GM11168 (cell line): ENCODE data around the gene CDKN2B.

Experiments
- in situ Hi-C: fragments of 300-500 bp; cut with MboI; formaldehyde crosslinking; loops from one replicate; pipeline ENCODE4 v1.12.0; 2022; ENCODE audit warnings: low sequenced_read_pairs; ENCODE audit not compliant: unreplicated experiment

CDKN2B gene

GRCh38 chr9:22036866-22037626 lies 27.9 kb upstream of the CDKN2B start:
- in situ Hi-C loops: loop anchor here (10.0 kb wide), 1 partner anchor 72 kb away; no protein-coding TSS in a partner anchor

- in situ Hi-C loops: loop anchor here (10.0 kb wide), 1 partner anchor 71 kb away; no protein-coding TSS in a partner anchor
Measured at GRCh38 chr9:22035591-22036011, 26.5 kb upstream of the CDKN2B start.

- in situ Hi-C loops: loop anchor here (10.0 kb wide), 1 partner anchor 68 kb away; no protein-coding TSS in a partner anchor
Measured at GRCh38 chr9:22033012-22033630, 24.0 kb upstream of the CDKN2B start.

GRCh38 chr9:22031655-22032411 lies 22.7 kb upstream of the CDKN2B start:
- in situ Hi-C loops: loop anchor here (10.0 kb wide), 1 partner anchor 67 kb away; no protein-coding TSS in a partner anchor

- in situ Hi-C loops: loop anchor here (10.0 kb wide), 1 partner anchor 65 kb away; no protein-coding TSS in a partner anchor
Measured at GRCh38 chr9:22030101-22030598, 21.0 kb upstream of the CDKN2B start.

- in situ Hi-C loops: no loop called here
Measured at GRCh38 chr9:22029231-22029630, 20.1 kb upstream of the CDKN2B start.

GRCh38 chr9:22028394-22028793 lies 19.3 kb upstream of the CDKN2B start:
- in situ Hi-C loops: no loop called here

- in situ Hi-C loops: no loop called here
Measured at GRCh38 chr9:22026696-22027095, 17.6 kb upstream of the CDKN2B start.

GRCh38 chr9:22022396-22022795 lies 13.3 kb upstream of the CDKN2B start:
- in situ Hi-C loops: loop anchor here (25.0 kb wide), 1 partner anchor 210 kb away; the partner anchor contains the start of gene MTAP

- in situ Hi-C loops: loop anchor here (25.0 kb wide), 1 partner anchor 199 kb away; the partner anchor contains the start of gene MTAP
Measured at GRCh38 chr9:22010866-22011625, 1.9 kb upstream of the CDKN2B start.

- in situ Hi-C loops: loop anchor here (25.0 kb wide), 1 partner anchor 197 kb away; the partner anchor contains the start of gene MTAP
Measured at GRCh38 chr9:22009506-22009867, 382 bp upstream of the CDKN2B start.

GRCh38 chr9:22008384-22008716 lies 755 bp downstream of the CDKN2B start:
- in situ Hi-C loops: loop anchor here (25.0 kb wide), 1 partner anchor 196 kb away; the partner anchor contains the start of gene MTAP

- in situ Hi-C loops: loop anchor here (25.0 kb wide), 1 partner anchor 194 kb away; the partner anchor contains the start of gene MTAP
Measured at GRCh38 chr9:22005702-22006606, 3.2 kb downstream of the CDKN2B start.

GRCh38 chr9:22005021-22005701 lies 3.9 kb downstream of the CDKN2B start:
- in situ Hi-C loops: loop anchor here (25.0 kb wide), 1 partner anchor 193 kb away; the partner anchor contains the start of gene MTAP

GRCh38 chr9:22002038-22002437 lies 7.1 kb downstream of the CDKN2B start:
- in situ Hi-C loops: loop anchor here (25.0 kb wide), 1 partner anchor 190 kb away; the partner anchor contains the start of gene MTAP

- in situ Hi-C loops: no loop called here
Measured at GRCh38 chr9:21998026-21998425, 11.1 kb downstream of the CDKN2B start.

GRCh38 chr9:21997480-21997879 lies 11.6 kb downstream of the CDKN2B start:
- in situ Hi-C loops: no loop called here

- in situ Hi-C loops: no loop called here
Measured at GRCh38 chr9:21996858-21997257, 12.2 kb downstream of the CDKN2B start.
